Transverse colon (tissue), 4 donors: ENCODE data around the gene GLI3.

Experiments
- EP300 ChIP-seq: sonication (generic); formaldehyde crosslinking; IDR thresholded peaks from one replicate; pipeline ENCODE4 v1.6.1; 2017; ENCODE audit warnings: antibody characterized with exemption, low read depth
- POLR2A ChIP-seq: fragments of 450-650 bp; IDR thresholded peaks from one replicate; pipeline ENCODE4 v1.6.1; 2016; ENCODE audit warnings: antibody characterized with exemption, mild to moderate bottlenecking, moderate library complexity
- POLR2AphosphoS5 ChIP-seq, 3 donors: sonication (generic); formaldehyde crosslinking; IDR thresholded peaks; one replicate each; pipeline ENCODE4 v1.6.1; 2016; ENCODE audit warnings: antibody characterized with exemption in 3 of 3
- TF ChIP-seq, protein P1 (sequence below), 5 experiments: fragments of 200-600 bp in 3 of 5; fragments of 450-650 bp in 2 of 5; sonication (generic) in 3 of 5; IDR thresholded peaks; 1 replicate in 2 of 5; 2 replicates in 3 of 5; pipeline ENCODE4 v1.5.1; 2016 to 2017; ENCODE audit warnings: antibody characterized with exemption in 5 of 5, inconsistent platforms in 3 of 5, mild to moderate bottlenecking in 2 of 5, moderate library complexity in 1 of 5

DNA sequence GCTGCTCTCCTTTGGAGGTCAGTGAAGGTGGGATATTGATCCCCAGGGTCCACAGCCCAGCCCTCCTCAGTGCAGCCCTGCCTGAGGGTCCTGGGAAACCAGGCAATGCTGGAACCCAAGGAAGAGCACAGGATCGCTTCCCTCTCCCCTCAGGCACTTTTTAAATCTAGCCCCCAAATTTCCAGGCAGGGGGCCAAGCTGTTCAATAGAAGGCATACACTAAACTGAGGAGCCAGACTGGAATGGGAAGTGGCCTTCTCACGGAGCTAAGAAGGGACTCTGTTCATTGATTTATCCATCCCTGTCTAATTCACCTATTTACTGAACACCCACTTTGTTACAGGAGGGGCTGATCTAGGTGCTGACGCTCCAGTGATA lies 60.3 kb downstream of the GLI3 start:
- TF ChIP-seq EP300: no peak
- TF ChIP-seq POLR2A: no peak
- TF ChIP-seq, protein P1, sequence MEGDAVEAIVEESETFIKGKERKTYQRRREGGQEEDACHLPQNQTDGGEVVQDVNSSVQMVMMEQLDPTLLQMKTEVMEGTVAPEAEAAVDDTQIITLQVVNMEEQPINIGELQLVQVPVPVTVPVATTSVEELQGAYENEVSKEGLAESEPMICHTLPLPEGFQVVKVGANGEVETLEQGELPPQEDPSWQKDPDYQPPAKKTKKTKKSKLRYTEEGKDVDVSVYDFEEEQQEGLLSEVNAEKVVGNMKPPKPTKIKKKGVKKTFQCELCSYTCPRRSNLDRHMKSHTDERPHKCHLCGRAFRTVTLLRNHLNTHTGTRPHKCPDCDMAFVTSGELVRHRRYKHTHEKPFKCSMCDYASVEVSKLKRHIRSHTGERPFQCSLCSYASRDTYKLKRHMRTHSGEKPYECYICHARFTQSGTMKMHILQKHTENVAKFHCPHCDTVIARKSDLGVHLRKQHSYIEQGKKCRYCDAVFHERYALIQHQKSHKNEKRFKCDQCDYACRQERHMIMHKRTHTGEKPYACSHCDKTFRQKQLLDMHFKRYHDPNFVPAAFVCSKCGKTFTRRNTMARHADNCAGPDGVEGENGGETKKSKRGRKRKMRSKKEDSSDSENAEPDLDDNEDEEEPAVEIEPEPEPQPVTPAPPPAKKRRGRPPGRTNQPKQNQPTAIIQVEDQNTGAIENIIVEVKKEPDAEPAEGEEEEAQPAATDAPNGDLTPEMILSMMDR (IDR thresholded peaks at IDR 0.05): no peak
- no peak for TF ChIP-seq POLR2AphosphoS5 (IDR thresholded peaks at IDR 0.05)
